Mammary epithelial cell (primary cell): ENCODE data around the gene SART1.

Source experiments
- EZH2 ChIP-seq: IDR thresholded peaks from 2 replicates; pipeline ENCODE4 v1.6.1; 2012; ENCODE audit warnings: low read length, inconsistent platforms, borderline replicate concordance
- TF ChIP-seq, protein P1 (sequence below), 2 donors: IDR thresholded peaks in 1 of 2; conservative IDR thresholded peaks in 1 of 2; 2 replicates each; pipeline ENCODE4 v1.5.1; 2011 to 2012; ENCODE audit warnings: inconsistent platforms in 2 of 2, low read length in 2 of 2, mild to moderate bottlenecking in 2 of 2, control low read depth in 1 of 2, low read depth in 1 of 2; ENCODE audit not compliant: insufficient read depth in 1 of 2; ENCODE audit errors: extremely low read depth in 1 of 2

DNA sequence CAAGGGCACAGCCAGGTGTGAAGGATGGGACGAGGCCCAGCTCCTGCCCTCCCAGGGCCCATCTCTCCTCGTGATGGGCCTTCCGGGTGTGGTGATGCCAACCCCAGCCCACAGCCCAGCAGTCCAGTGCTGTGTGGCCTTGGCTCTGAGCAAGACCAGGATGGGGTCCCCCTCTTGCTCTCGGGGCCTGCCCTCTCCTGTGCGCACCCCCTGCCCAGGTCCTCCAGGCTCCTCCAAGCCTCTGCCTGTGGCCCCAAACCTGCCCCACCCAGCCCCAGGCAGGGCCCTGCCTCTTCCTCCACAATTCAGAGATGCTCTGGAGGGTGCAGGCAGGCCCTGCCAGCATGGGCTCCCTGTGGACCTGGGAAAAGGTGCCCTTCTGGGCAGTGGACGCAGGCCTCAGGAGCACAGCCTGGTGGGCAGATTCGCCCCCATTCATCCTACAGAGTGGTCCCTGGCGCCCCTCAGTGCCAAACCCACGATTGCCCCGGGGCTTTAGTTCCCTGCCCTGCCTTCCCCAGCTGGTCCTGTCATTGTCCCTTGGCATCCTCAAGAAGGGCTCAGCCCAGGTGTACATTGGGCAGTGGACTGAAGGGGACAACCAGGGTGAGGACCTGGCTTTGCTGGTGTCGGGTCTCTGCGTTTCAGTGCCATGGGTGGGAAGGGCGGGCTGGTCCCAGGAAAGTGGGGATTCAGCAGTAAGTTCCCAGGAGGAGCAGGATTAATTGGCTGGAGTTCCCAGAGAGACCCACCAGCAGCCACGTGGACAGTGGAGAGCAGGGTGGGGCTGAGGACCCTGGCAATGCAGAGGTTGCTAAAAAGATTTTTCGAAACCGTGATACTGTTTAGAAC lies 20.7 kb downstream of the SART1 start:
- TF ChIP-seq, protein P1, sequence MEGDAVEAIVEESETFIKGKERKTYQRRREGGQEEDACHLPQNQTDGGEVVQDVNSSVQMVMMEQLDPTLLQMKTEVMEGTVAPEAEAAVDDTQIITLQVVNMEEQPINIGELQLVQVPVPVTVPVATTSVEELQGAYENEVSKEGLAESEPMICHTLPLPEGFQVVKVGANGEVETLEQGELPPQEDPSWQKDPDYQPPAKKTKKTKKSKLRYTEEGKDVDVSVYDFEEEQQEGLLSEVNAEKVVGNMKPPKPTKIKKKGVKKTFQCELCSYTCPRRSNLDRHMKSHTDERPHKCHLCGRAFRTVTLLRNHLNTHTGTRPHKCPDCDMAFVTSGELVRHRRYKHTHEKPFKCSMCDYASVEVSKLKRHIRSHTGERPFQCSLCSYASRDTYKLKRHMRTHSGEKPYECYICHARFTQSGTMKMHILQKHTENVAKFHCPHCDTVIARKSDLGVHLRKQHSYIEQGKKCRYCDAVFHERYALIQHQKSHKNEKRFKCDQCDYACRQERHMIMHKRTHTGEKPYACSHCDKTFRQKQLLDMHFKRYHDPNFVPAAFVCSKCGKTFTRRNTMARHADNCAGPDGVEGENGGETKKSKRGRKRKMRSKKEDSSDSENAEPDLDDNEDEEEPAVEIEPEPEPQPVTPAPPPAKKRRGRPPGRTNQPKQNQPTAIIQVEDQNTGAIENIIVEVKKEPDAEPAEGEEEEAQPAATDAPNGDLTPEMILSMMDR (conservative IDR thresholded peaks at IDR 0.05 in 1 of 2, IDR thresholded peaks at IDR 0.05 in 1 of 2; ENCODE audit: extremely low read depth in 1 of 2, insufficient read depth in 1 of 2, low read depth in 1 of 2, low read length in 2 of 2): no peak
- TF ChIP-seq EZH2: no peak
